Muscle of arm (tissue), 12 donors: ENCODE data around the gene PRR5. TPM values are rescaled to one million over a fixed set of nuclear protein-coding genes. Genes with fewer than 3 reads are reported as not detected.

Experiments
- DNase-seq: peaks from one replicate; pipeline ENCODE4 v3.0.0-alpha.2; 2013
- polyA plus RNA-seq, 12 donors: library from polyadenylated mRNA; unstranded; fragments of 120-200 nt; gene quantifications; one replicate each; pipeline ENCODE4 v1.2.1, GENCODE V29; 2013; ENCODE audit not compliant: insufficient read length in 12 of 12

PRR5 gene
- polyA plus RNA-seq, 12 donors: 16.6 to 48.2 (median 22.2) TPM; not detected in 1

- no peak for DNase-seq
Observed at GRCh38 chr22:44689915-44690524, 12.0 kb upstream of the PRR5 start.

- no peak for DNase-seq
Observed at GRCh38 chr22:44691796-44692661, 10.0 kb upstream of the PRR5 start.

DNA sequence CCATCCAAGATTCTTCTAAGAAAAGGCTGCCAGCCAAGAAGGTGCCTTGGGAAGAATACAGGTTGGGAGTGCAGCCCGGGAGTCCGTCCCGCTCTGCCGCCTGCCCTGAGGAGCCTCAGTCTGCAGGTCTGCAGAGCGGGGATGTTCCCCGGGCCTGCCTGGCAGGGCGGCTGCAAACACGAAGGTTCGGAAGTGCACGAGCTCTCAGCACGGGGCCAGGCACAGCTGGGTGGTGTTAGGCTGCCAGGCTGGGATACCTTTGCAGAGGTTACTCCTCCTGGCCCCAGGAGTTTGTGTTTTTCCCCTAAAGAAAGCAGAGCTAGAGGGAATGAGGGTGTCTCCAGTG, 9.4 kb upstream of the PRR5 start:
- no peak for DNase-seq

DNA sequence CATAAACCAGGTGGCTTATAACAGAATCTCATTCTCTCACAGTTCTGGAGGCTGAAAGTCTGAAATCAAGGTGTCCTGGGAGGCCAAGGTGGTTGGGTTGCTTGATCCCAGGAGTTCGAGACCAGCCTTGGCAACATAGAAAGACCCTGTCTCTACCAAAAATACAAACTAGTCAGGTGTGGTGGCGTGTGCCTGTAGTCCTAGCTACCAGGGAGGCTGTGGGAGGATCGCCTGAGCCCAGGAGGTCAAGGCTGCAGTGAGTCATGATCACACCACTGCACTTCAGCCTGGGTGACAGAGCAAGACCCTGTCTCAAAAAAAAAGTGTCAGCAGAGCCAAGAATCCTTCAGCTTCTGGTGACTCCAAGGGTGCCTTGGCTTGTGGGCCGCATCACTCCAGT, 8.9 kb upstream of the PRR5 start:
- DNase-seq: no peak

GRCh38 chr22:44693756-44694155, 8.2 kb upstream of the PRR5 start:
- no peak for DNase-seq

DNA sequence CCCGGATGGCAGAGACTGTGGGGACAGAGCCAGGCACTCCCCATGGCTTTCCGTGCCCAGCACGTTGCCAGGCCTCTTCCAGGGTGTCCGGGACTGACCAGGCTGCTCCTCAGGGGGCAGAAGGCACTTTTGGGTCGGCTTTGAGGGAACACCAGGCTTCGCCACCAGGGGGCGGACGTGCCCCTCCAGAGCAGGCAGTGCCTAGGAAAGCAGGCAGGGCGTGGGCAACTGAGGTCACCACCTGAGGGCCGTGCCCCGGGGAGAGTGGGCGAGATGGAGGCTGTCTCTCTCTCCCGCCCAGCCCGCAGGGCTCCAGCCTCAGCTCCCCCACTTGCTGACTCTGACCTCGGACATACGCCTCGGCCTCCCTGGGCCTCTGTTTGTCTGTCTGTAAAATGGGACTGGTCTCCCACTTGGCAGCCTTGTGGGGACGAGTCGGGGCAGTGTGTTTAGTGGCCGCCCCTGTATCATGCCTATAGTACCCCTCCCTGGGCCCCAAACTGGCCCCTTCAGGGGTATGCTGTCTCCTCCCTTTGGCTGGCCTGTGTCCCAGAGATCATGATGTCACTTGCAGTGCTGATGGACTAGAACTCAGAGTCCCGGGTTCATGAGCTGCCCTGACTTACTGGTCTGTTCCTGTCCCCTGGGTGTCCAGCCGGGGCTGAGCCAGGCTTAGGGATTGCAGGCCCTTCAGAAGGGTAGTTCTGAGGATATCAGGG, 4.4 kb upstream of the PRR5 start:
- DNase-seq: peak; percentile 79

GRCh38 chr22:44698531-44699421, 3.2 kb upstream of the PRR5 start:
- DNase-seq: peak; percentile 69

DNA sequence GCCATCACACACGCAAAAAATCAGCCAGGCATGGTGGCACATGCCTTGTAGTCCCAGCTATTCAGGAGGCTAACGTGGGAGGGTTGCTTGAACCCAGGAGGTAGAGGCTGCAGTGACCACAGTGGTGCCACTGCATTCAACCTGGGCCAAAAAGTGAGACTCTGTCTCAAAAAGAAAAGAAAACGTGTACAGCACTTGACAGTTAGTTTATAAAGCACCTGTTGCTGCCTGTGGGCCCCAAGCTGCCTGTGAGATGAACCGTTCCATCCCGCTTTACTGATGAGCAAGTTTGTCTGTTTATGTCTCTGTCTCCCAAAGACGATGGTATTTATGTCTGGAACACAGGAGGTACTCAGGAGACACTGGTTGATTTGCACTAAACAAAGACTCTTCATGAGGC, 1.5 kb upstream of the PRR5 start:
- DNase-seq: no peak

DNA sequence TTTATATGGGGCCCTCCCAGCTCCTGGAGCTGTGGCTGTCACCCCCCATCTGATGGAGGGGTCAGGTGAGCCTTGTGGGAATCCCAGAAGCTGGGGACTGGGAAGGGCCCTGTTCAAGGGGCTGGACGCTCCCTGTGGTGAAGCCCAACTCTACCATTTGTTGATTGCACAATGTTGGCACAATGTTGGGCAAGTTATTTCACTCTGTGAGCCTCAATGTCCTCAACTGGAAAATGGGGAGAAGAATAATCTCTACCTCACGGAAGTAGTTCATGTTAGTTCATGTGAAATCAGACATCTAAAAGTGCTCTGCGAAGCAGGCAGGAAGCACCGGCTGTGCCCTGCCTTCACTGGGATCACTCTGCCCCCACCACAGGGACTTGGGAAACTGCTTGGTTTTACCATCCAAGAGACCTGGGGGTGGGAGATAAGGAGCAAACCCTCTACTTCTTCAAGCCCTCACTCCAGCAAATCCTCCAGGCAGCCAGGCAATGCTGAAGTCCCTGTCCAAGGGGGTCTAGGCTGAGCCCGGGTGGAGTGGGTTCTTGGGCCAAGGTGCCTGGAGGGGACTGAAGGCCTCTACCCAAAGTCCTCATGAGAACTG, 715 bp upstream of the PRR5 start:
- no peak for DNase-seq

DNA sequence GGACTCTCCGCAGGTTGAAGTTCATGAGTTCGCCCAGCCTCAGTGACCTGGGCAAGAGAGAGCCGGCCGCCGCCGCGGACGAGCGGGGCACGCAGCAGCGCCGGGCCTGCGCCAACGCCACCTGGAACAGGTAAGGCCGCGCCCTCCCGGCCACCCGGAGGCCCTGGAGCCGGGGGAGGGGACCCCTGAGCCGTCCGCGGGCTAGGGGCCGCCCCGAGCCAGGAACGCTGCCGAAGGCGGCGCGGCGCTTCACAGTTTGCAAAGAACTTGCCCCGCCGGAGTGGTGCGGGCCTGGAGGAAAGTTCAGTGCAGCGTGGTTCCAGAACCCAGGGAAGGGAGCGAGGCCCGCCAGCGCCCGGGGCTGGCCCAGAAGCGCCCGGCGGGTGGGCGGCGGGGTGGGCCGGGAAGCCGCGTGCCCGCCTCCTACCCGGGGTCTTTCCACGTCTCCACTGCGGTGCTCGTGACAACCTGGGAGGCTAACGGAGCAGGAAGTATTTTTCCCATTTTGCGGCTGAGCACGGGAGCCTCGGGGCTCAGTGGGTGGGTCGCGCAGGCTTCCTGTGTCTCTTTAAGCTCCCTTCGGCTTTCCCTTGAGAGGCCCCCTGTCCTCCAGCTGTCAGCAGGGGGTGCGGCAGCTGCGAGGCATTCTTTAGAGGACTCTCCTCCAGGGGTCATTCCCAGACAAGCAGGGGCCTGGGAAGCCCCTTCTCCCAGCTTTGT, 635 bp downstream of the PRR5 start:
- DNase-seq: no peak

DNA sequence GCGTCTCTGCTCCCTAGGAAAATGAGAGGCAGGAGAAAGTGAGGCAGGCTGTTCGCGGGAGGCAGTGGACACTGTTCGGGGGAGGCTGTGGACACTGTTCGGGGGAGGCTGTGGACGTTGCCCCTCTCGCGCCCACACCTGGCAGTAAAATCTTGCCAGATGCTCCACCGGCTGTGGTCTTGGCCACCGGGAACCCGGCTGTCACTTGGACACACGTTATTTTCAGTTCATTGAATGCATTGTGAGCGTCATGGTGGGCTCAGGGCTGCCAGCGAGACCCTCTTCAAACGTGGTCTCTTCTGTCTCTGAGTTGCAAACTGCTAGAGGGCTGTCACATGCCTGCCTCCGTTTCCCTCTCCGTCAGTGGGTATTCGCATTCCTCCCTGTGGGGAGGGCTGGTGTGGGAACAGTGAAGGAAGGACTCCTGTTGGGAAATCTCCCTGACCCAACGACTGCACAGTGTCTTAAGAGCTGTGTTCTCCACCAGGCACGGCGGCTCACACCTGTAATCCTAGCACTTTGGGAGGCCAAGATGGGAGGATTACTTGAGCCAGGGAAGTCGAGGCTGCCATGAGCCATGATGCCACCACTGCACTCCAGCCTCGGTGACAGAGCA, 1.4 kb downstream of the PRR5 start:
- DNase-seq: no peak

GRCh38 chr22:44704159-44705021, 2.4 kb downstream of the PRR5 start:
- DNase-seq: no peak

DNA sequence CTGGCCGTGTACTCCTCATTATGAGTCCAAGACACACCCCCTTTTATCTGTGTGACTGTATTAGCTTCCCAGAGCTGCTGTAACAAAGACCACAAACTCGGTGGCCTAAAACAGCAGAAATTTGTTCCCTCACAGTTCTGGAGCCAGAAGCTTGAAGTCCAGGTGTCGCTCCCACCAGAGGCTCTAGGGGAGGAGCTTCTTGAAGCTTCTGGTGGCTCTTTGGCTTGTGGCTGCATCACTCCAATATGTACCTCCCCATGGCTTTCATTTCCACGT, 3.0 kb downstream of the PRR5 start:
- DNase-seq: no peak

DNA sequence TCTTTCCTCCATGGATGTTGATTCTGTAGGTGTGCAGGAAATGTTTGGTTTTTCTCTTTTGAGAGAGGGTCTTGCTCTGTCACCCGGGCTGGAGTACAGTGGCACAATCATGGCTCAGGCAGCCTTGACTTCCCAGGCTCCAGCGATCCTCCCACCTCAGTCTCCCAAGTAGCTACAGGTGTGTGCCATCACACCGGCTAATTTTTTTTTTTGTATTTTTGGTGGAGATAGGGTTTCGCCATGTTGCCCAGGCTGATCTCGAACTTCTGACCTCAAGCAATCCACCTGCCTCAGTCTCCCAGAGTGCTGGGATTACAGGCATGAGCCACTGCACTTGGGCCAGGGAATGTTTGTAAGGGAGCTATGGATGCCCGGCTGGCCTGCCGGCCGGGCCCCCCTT, 4.5 kb downstream of the PRR5 start:
- DNase-seq: no peak

GRCh38 chr22:44707178-44707577, 5.2 kb downstream of the PRR5 start:
- DNase-seq: no peak

- no peak for DNase-seq
Observed at GRCh38 chr22:44707752-44708151, 5.7 kb downstream of the PRR5 start.

DNA sequence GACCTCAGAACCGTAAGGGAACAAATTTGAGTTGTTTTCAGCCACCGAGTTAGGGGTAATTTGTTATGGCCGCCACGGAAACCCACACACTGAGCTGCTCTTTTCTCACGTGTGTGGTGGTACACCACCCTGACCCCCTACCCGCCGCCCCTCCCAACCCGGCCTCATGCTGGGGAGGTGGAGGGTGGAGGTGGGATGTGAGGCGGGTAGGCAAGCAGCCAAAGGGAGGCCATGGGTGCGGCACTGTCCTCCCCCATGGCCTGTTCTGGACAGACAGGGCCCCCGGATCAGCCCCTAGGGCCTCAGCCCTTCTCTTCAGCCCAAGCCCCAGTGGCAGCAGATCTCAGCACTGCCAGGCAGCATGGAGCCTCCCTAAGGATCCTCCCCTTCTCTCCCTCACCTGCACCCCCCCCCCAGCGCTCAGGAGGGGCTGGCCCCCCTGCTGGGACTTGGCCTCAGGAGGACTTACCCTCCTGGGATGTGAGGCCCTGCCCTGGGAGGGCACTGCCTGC, 7.9 kb downstream of the PRR5 start:
- DNase-seq: no peak

DNA sequence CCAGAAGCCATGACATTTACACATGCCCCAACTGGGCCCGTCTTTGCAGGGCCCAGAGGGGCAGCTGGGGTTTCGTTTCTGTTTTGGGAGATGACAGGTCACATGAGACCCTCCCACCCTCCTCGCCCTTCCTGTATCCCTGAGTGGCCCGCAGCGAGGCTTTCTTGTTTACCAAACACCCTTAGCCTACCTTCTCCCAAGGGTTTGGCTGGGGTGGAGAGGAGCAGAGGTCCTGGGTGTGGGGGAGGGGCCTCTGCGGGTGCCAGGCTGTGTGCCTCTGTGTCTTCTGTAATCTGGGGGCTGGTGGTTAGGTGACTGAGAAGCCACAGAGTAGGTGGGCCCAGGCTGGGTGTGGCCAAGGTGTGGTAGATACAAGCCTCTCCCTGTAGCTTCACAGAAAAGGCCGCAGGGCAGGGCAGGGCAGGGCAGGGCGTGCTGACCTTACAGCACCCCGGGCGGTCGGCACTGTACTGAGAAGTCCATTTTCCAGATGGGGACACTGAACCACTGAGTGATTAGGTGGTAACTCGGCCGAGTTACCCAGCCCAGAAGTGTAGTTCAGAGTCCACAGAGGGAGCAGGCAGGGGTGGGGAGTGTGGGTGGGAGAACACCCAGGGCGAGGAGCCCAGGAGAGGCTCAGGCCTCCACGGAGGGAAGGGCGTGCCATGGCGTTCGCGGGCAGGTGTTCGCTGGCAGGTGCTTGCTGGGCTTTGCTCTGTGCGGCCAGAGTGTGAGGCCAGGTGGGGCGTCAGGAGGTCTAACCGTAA, 8.7 kb downstream of the PRR5 start:
- DNase-seq: no peak

DNA sequence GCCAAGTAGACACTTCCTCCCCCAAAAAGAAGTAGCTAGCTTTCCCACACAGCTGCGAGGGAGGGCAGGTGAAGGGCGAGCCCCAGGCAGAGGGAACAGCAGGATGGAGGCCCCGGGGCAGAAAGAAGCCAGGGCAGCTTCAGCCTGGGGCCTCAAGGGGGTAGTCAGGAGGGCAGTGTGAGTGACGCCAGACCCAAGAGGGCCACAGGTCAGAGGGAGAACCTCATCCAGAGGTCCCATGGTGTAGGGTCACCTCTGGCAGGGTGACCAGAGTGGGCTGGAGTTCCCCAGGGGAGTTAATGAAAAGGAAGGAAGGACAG, 9.2 kb downstream of the PRR5 start:
- no peak for DNase-seq
